HG03025 (cell line): ENCODE data around the gene FUT6.
"Not testable (repeated sequence)": the region's sequence is repeated elsewhere in the genome, so short reads cannot be mapped to it uniquely, and the experiment has no call there.

Experiments used
- ATAC-seq: cut with Tn5 transposase; IDR thresholded peaks from one replicate; pipeline ENCODE4 v1.9.1; 2021; ENCODE audit warnings: mild to moderate bottlenecking, moderate library complexity; ENCODE audit not compliant: unreplicated experiment, low FRiP score

FUT6 gene

GRCh38 chr19:5863030-5863665, 23.6 kb upstream of the FUT6 start:
- ATAC-seq: no peak

GRCh38 chr19:5857203-5858081, 17.9 kb upstream of the FUT6 start:
- no peak for ATAC-seq

GRCh38 chr19:5855151-5855550, 15.6 kb upstream of the FUT6 start:
- not testable (repeated sequence) for ATAC-seq

- ATAC-seq: not testable (repeated sequence)
These were observed 14.6 kb upstream of the FUT6 start for GRCh38 chr19:5854121-5854520.

- ATAC-seq: no peak
These were observed 11.8 kb upstream of the FUT6 start, which contains the start of gene FUT3 for GRCh38 chr19:5851302-5851701. TSS of gene FUT3 (minus strand) at chr19:5851449.

GRCh38 chr19:5850743-5851293, 11.3 kb upstream of the FUT6 start:
- no peak for ATAC-seq

GRCh38 chr19:5850189-5850588, 10.7 kb upstream of the FUT6 start:
- no peak for ATAC-seq

- not testable (repeated sequence) for ATAC-seq
These were observed 9.1 kb upstream of the FUT6 start for GRCh38 chr19:5848621-5849020.

GRCh38 chr19:5847846-5848245, 8.3 kb upstream of the FUT6 start:
- ATAC-seq: not testable (repeated sequence)

- no peak for ATAC-seq
These were observed 5.2 kb upstream of the FUT6 start for GRCh38 chr19:5844456-5845433.

- no peak for ATAC-seq
These were observed 3.9 kb upstream of the FUT6 start for GRCh38 chr19:5843295-5843927.

GRCh38 chr19:5841735-5842111, 2.2 kb upstream of the FUT6 start:
- not testable (repeated sequence) for ATAC-seq

- no peak for ATAC-seq
These were observed 993 bp downstream of the FUT6 start for GRCh38 chr19:5838353-5839064.

GRCh38 chr19:5837761-5838352, 1.6 kb downstream of the FUT6 start:
- no peak for ATAC-seq

- ATAC-seq: no peak
These were observed 6.8 kb downstream of the FUT6 start for GRCh38 chr19:5832527-5833216.

GRCh38 chr19:5832061-5832460, 7.4 kb downstream of the FUT6 start:
- no peak for ATAC-seq

- no peak for ATAC-seq
These were observed 8.3 kb downstream of the FUT6 start for GRCh38 chr19:5831159-5831558.

GRCh38 chr19:5829567-5830310, 9.8 kb downstream of the FUT6 start:
- no peak for ATAC-seq
